CD4-positive, alpha-beta T cell treated with Interleukin-6 for 4 hours (primary cell): ENCODE results near the gene PCCB.
"Not testable (repeated sequence)": the region's sequence is repeated elsewhere in the genome, so short reads cannot be mapped to it uniquely, and the experiment has no call there.

Experiments
- DNase-seq: peaks from one replicate; pipeline ENCODE4 v3.0.0-alpha.2; 2020; ENCODE audit warnings: mixed read lengths

The PCCB gene

GRCh38 chr3:136263251-136263650 lies 13.1 kb downstream of the PCCB start:
- DNase-seq = no peak

- DNase-seq = not testable (repeated sequence)
Observed at GRCh38 chr3:136266468-136267125, 16.5 kb downstream of the PCCB start.

GRCh38 chr3:136267235-136267634 lies 17.1 kb downstream of the PCCB start:
- no peak for DNase-seq

- DNase-seq = no peak
Observed at GRCh38 chr3:136270179-136270578, 20.0 kb downstream of the PCCB start.

DNA sequence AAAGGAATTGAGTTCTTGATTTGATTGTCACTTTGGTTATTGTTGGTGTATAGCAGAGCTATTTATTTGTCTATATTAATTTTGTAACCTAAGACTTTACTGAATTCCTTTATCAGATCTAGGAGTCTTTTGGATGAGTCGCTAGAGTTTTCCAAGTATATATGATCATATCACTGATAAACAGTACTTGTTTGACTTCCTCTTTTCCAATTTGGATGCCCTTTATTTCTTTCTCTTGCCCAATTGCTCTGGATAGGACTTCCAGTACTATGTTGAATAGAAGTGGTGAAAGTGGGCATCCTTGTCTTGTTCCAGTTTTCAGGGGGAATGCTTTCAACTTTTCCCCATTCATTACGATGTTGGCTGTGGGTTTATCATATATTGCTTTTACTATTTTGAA lies 21.5 kb downstream of the PCCB start:
- not testable (repeated sequence) for DNase-seq

- no peak for DNase-seq
Observed at GRCh38 chr3:136276049-136276755, 26.1 kb downstream of the PCCB start.

- DNase-seq = no peak
Observed at GRCh38 chr3:136277115-136277514, 27.0 kb downstream of the PCCB start.

GRCh38 chr3:136277634-136278033 lies 27.5 kb downstream of the PCCB start:
- no peak for DNase-seq

GRCh38 chr3:136279092-136279491 lies 29.0 kb downstream of the PCCB start:
- DNase-seq = no peak

DNA sequence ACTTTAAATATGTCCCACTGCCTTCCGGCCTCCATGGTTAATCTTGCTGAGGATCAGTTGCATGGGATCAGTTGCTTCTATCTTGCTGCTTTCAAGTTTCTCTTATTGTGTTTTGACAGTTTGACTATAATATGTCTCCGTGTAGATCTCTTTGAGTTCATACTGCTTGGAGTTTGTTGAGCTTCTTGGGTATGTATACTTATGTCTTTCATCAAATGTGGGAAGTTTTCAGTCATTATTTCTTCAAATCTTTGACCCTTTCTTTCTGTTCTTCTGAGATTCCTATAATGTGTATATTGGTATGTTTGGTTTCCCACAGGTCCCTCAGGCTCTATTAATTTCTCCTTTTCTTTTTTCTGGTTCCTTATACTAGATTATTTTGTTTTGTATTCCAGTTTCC lies 30.8 kb downstream of the PCCB start:
- no peak for DNase-seq

GRCh38 chr3:136281966-136282520 lies 31.9 kb downstream of the PCCB start:
- no peak for DNase-seq

DNA sequence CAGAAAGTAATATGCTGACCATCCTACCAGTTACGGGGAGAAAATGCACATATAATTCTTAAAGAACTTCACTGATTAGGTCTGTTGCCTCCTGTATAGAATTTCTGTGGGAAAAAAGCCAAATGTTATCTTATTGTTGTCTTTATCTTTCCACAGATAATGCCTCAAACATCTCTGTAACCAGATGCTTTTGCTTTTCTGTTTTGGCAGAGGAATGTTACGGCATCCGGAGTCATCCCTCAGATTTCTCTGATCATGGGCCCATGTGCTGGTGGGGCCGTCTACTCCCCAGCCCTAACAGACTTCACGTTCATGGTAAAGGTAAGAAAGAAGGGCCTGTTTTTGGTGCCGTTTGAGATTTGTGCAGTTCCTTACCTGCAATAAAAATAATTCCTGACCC lies 33.5 kb downstream of the PCCB start:
- no peak for DNase-seq

DNA sequence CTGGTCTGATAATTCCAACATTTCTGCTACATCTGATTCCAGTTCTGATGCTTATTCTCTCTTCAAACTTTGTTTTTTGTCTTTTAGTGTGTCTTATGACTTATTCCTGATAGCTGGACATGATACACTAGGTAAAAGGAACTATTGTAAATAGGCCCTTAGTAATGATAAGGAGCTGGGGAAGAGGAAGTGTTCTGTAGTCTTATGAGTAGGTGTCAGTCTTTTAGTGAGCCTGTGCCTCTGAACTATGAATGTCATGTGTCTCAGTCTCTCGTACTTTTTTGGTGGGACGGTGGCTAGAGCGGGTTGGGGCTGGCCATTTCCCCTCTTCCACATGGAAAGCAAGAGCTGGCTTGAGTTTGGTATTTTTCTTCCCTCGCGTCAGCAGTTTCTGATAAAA lies 41.2 kb downstream of the PCCB start:
- DNase-seq = no peak

- no peak for DNase-seq
Observed at GRCh38 chr3:136292500-136292899, 42.4 kb downstream of the PCCB start.

GRCh38 chr3:136293279-136293678 lies 43.1 kb downstream of the PCCB start:
- DNase-seq = no peak

- no peak for DNase-seq
Observed at GRCh38 chr3:136294176-136294575, 44.0 kb downstream of the PCCB start.

- no peak for DNase-seq
Observed at GRCh38 chr3:136296960-136297359, 46.8 kb downstream of the PCCB start.

GRCh38 chr3:136297826-136298225 lies 47.7 kb downstream of the PCCB start:
- no peak for DNase-seq

DNA sequence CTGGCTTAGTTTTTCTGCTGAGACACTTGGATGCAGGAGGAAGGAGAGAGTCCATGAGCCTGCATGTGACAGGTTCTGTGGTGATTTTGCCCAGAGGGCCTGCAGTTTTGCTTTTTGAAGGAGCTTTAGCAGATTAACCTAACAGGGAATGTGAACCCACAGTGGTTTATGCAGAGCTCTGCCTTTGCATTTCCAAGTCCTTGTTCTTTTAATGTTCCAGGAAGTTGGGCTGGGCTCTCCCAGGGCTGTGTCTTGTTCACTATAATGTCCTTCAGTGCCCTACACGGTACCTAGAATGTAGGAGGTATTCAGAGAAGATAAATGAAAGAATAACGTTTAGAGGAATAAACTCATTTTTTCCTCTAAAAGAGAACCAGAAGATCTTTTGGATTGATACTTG lies 50.3 kb downstream of the PCCB start:
- no peak for DNase-seq

- DNase-seq = no peak
Observed at GRCh38 chr3:136305879-136306278, 55.7 kb downstream of the PCCB start.

GRCh38 chr3:136311261-136311660 lies 61.1 kb downstream of the PCCB start:
- DNase-seq = no peak

DNA sequence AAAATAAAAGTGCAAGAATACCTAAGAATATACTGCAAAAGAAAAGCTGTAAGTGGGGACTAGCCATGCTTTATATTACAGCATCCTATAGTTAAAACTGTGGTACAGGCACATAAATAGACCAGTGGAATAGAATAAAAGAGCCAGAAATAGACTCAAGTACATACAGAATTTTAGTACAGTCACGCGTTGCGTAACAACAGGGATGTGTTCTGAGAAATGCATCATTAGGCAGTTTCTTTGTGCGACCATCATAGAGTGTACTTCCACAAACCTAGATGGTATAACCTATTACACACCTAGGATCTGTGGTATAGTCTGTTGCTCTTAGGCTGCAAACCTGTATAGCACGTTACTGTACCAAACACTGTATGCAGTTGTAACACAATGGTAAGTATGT lies 61.8 kb downstream of the PCCB start:
- no peak for DNase-seq

DNA sequence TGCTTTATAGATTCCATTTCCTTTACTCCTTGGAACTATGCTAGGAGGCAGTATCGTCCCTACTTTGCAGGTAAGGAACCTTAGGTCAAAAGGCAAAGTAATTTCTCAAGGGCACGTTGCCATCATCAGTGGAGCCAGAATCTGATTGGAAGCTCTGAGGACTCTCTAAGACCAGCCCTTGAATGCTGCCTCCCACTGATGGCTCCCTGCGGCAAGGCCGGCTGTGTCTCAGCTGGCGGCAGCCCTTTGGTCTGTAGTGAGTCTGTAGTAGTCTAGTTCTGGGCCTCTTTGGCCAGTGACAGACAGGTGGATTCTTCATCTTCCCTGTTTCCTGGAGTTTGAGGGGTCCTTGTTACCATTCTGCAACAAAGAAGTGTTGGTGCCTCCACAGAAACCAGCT lies 76.2 kb downstream of the PCCB start:
- DNase-seq = no peak

- DNase-seq = no peak
Observed at GRCh38 chr3:136327671-136328070, 77.5 kb downstream of the PCCB start.

DNA sequence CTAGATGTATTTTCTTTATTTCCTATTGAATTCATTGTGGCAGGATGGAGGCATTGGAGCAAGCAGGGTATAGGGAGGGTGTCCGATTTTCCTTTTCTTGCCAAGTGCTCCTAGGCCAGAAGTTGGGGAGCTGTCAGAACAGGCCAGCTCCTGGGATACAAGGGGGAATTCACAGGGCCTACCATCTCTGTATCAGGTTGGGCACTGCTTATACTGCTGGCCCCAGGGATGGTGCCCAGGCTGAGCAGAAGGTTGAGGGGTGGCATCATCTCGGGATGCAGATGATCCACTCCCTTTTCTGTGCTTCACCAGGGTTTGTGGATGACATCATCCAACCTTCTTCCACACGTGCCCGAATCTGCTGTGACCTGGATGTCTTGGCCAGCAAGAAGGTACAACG lies 79.5 kb downstream of the PCCB start:
- no peak for DNase-seq
